ENCODE data around the gene EXOC6B.

The EXOC6B gene

DNA sequence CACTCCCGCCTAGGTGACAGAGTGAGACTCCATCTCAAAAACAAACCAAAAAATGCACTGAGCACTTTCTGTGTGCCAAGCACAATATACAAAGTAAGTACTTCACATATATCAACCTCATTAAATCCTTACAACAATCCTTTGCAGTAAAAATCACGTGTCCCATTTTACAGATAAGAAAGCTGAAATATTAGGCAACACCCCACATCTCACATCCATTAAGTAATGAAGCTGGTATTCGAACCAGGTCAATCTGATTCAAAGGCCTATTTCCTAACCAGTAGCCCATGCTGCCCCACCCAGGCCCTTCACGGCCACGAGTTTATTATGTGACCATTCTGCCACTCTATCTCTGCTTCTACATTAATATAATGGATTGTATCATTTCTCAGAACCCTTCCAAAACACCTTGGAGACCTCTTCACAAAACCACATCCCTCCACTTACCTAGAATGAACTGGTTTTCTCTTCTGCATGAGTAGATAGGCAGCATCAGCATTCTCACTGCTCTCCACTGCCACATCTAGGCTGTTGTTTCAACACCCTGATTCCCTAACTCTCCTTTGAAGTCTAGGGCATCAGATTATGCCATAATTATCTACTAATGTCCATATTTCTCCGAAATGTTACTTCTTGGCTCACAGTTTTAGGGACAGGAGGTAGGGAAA, 3.1 kb upstream of the EXOC6B start:
- no peak for DNase-seq

- DNase-seq = no peak
Measured at GRCh38 chr2:72827966-72828646, 2.3 kb upstream of the EXOC6B start.

GRCh38 chr2:72827487-72827886, 1.7 kb upstream of the EXOC6B start:
- DNase-seq = no peak

- DNase-seq = no peak
Measured at GRCh38 chr2:72826156-72826477, 284 bp upstream of the EXOC6B start.

DNA sequence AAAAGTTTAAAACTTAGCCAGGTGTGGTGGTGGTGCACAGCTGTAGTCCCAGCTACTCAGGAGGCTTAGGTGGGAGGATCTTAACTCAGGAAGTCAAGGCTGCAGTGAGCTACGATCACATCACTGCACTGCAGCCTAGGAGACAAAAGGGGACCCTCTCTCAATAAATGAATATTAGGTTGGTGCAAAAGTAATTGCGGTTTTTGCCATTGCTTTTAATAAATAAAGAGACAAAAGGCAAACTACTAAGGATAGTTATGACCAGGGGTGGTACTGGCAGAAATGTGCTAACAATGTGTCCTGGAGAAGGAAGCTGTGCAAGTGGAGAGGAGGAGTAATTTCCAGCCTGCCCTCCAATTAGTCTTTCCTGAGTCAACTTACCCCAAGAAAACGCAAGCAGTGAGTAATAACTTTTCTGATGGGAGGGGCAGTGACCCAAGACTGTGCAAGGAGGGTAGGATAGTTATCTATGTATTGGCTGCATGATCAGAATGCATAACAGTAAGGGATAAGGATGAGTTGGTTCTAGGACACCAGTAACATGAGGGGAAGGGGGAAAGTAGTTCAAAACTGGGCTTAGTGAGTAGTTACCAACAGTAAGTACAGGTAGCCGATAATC, 1.5 kb downstream of the EXOC6B start:
- DNase-seq = no peak

DNA sequence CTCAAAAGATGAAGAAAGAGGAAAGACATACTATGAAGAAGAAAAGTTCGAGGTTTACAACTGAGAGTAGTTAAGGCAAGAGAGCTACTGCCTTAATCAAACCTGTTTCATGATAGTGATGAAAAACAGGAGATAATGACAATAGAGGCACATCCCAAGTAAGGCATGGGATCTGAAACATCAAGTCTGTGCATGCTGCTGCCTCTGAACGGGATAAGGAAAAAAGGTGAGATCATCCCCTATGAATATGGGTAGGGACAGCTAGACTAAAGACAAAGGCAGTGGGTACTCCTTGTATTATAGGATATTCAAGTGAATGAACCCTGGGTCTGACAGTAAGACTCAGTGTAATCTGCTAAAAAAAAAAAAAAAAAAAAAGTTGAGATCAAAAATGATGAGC, 3.0 kb downstream of the EXOC6B start:
- DNase-seq = no peak

DNA sequence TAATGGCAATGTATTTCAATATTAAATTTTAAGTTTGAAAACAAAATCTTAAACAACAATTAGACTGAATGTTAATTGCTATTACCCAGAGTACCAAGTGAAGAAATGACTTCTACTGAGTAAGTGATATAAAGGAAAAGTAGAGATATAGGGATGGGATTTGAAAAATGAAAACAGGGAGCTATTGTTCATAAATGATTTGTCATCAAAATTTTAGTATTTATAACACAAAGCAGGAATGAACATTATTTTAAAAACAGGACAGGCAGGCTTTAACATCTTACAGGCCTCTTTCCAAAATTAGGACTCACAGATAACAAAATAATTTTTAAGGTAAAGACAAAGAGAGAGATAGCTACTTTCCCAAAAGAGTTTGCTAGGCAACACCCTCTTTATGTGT, 3.9 kb downstream of the EXOC6B start:
- DNase-seq = no peak

GRCh38 chr2:72821118-72821517, 4.7 kb downstream of the EXOC6B start:
- no peak for DNase-seq

DNA sequence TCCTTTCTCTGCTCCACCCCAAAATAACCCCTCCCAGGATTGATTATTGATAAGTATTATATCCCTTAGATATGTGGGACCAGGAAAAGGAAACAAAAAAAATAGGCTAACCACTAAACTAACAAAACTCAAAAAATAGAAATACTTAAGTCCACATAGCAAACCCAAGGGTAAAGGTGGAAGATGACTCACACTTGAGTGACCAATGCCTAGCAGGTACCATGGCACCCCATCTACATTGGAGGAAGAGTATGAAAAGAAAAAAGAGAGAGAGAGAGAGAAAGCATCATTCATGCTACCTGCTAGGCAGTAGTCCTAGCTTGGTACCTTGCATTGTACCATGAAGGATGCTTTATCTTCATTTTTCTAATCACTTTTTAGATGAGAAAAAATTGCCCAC, 6.3 kb downstream of the EXOC6B start:
- no peak for DNase-seq

- DNase-seq = no peak
Measured at GRCh38 chr2:72815655-72816278, 10.1 kb downstream of the EXOC6B start.

DNA sequence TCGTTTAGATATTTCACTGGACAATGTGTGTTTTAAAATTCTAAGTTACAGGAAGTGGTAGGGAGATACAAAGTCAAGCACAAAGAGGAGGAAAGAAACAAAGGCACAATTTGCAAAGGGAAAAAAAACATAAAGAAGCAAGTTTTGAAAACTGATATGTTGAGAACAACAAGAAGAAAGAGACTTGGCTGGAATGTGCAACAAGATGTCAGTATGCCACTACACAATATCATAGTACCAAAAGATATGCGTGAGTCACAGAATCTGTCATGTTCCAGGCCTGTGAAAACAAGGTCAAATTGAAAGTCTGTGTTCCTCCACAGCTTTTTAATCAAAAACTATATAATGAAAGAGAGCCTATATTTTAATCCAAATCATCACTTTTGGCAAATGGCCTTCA, 12.0 kb downstream of the EXOC6B start:
- no peak for DNase-seq

- DNase-seq = no peak
Measured at GRCh38 chr2:72810165-72810564, 15.7 kb downstream of the EXOC6B start.

DNA sequence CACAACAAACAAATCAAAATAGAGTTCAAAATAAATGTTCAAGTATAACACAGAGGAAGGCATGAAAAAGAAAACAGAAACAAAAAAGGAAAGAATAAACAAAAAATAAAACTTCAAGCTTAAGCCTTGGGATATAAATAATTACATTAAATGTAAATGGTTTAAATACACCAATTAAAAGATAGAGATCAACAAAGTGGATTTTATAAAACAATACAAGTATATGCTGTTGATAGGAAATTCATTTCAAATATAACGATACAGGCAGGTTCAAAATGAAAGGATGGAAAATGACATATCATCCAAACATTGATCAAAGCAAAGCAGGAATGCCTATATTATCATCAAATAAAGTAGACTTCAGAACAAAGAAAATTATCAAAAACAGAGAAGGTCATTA, 16.7 kb downstream of the EXOC6B start:
- no peak for DNase-seq

- no peak for DNase-seq
Measured at GRCh38 chr2:72806280-72806945, 19.4 kb downstream of the EXOC6B start.

DNA sequence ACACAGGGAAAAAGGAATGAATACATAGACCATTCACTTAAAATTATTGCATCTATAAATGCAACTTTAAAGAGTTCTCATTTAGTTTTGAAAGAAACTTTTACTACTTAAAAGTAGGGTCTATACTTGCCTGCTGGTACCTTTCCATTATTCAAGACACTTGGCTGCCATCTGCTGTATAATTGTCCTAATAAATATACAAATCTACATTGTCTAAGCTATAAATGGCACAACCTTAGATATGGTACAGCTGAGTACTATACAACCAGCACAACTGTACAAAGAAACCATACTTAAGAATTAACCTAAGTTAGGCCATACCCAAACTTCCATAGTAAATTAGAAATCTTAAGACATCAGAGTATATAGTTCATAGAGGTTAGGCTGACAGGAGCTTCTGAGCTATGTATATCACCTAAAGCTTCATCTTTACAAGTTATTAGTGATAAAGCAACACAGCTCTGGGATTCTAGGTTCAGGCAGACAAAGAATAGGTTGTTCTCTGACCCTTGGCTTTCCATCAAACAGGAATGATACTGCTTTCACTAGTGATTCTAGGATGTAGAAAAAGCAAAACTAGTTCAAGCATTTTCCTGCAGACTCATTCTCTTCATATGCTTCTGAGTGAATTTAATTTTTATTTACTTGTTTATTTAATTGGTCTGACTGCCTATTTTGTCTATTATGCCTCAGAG, 22.1 kb downstream of the EXOC6B start:
- DNase-seq = no peak

GRCh38 chr2:72803151-72803550, 22.7 kb downstream of the EXOC6B start:
- no peak for DNase-seq

- DNase-seq = no peak
Measured at GRCh38 chr2:72800492-72800891, 25.3 kb downstream of the EXOC6B start.

DNA sequence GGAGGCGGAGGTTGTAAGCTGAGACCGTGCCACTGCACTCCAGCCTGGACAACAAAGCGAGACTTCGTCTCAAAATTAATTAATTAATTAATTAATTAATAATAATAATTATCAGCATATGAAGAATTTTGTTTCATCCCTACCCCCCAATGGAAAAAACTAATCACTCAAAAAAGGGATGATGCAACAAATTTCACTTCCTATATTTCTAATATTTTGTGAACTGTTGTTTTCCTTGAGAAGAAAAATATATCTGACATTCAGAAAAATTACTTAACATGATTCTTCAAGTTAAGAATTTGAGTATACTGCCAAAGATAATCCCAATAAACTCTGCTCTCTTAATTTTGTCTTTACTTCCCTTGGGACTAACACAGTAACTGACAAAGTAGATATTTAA, 28.1 kb downstream of the EXOC6B start:
- DNase-seq = no peak

- DNase-seq = no peak
Measured at GRCh38 chr2:72796766-72797165, 29.1 kb downstream of the EXOC6B start.

DNA sequence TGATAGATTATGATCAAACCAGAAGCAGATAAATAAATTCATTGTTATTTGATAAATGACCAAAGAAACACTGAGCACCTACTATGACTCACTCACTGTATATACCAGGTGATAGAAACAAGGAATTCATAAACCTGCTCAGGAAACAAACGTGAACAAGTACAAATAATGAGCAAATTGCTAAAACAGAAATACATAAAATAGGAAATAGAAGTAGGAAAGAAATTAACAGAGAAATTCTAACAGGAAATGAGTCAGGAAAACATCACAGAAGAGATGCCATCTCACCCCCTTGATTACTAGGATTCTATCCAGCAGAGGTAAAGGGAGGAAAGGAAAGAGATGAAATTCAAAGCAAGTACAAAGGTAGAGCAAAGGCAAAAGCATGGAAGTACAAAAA, 31.3 kb downstream of the EXOC6B start:
- DNase-seq = no peak

GRCh38 chr2:72793798-72794440, 31.9 kb downstream of the EXOC6B start:
- DNase-seq = no peak

GRCh38 chr2:72789241-72789640, 36.6 kb downstream of the EXOC6B start:
- DNase-seq = no peak
